HG02885 (cell line): ENCODE data around the gene NF1.

ENCODE experiments used
- ATAC-seq: cut with Tn5 transposase; IDR thresholded peaks from one replicate; pipeline ENCODE4 v1.9.1; 2021; ENCODE audit warnings: mild to moderate bottlenecking; ENCODE audit not compliant: unreplicated experiment, poor library complexity

Gene NF1

GRCh38 chr17:31415004-31415454, 320.3 kb downstream of the NF1 start:
- ATAC-seq, result no peak

GRCh38 chr17:31415640-31416502, 321.1 kb downstream of the NF1 start:
- no peak for ATAC-seq

- ATAC-seq, result no peak
Observed at GRCh38 chr17:31416503-31416923, 321.7 kb downstream of the NF1 start.

- no peak for ATAC-seq
Observed at GRCh38 chr17:31417051-31417792, 322.4 kb downstream of the NF1 start.

- no peak for ATAC-seq
Observed at GRCh38 chr17:31418773-31419350, 324.1 kb downstream of the NF1 start.

GRCh38 chr17:31422443-31422842, 327.7 kb downstream of the NF1 start:
- ATAC-seq, result no peak

GRCh38 chr17:31424944-31425281, 330.1 kb downstream of the NF1 start:
- ATAC-seq, result no peak

GRCh38 chr17:31425282-31426040, 330.7 kb downstream of the NF1 start:
- no peak for ATAC-seq
